ENCODE measurements around the gene C9orf40. TPM values are rescaled to one million over a fixed set of nuclear protein-coding genes. Genes with fewer than 3 reads are reported as not detected.

C9orf40 gene
- total RNA-seq, 1 donor from 2014 or later, result 5.1 TPM

GRCh38 chr9:74961496-74961895 lies 8.8 kb upstream of the C9orf40 start:
- DNase-seq (ENCODE audit: low read depth), result no peak
- H3K4me3 ChIP-seq (ENCODE audit: low read depth, low read length), result no peak overlapping the region

GRCh38 chr9:74960561-74960960 lies 7.8 kb upstream of the C9orf40 start:
- Histone ChIP-seq H3K27me3 (ENCODE audit: control insufficient read depth, insufficient read depth, low read length) (no peaks in the 10 kb centered on the region), H3K4me3 (ENCODE audit: low read depth, low read length) (no peak overlapping the region), H3K36me3 (ENCODE audit: control insufficient read depth, insufficient read depth, low read length) (no peaks in the 10 kb centered on the region)
- DNase-seq (ENCODE audit: low read depth), result peak; percentile 56
- no peak for TF ChIP-seq CTCF (IDR thresholded peaks at IDR 0.05; ENCODE audit: insufficient read depth, low read length, poor library complexity, severe bottlenecking)

More at GRCh38 chr9:74961496-74961895, 8.8 kb upstream of the C9orf40 start:
- no peaks in the 10 kb centered on the region for H3K36me3 ChIP-seq (ENCODE audit: control insufficient read depth, insufficient read depth, low read length)
- TF ChIP-seq CTCF (IDR thresholded peaks at IDR 0.05; ENCODE audit: insufficient read depth, low read length, poor library complexity, severe bottlenecking), result no peak
- no peaks in the 10 kb centered on the region for H3K27me3 ChIP-seq (ENCODE audit: control insufficient read depth, insufficient read depth, low read length)

GRCh38 chr9:74958587-74958986 lies 5.9 kb upstream of the C9orf40 start:
- TF ChIP-seq CTCF (IDR thresholded peaks at IDR 0.05; ENCODE audit: insufficient read depth, low read length, poor library complexity, severe bottlenecking), result no peak
- DNase-seq (ENCODE audit: low read depth), result no peak
- H3K4me3 ChIP-seq (ENCODE audit: low read depth, low read length), result no peak overlapping the region
- no peaks in the 10 kb centered on the region for H3K36me3 ChIP-seq (ENCODE audit: control insufficient read depth, insufficient read depth, low read length)
- no peaks in the 10 kb centered on the region for H3K27me3 ChIP-seq (ENCODE audit: control insufficient read depth, insufficient read depth, low read length)

GRCh38 chr9:74953235-74953751 lies 581 bp upstream of the C9orf40 start:
- no peaks in the 10 kb centered on the region for H3K27me3 ChIP-seq (ENCODE audit: control insufficient read depth, insufficient read depth, low read length)
- no peak for DNase-seq (ENCODE audit: low read depth)
- no peaks in the 10 kb centered on the region for H3K36me3 ChIP-seq (ENCODE audit: control insufficient read depth, insufficient read depth, low read length)
- H3K4me3 ChIP-seq (ENCODE audit: low read depth, low read length), result peak overlapping the region; percentile 59
- TF ChIP-seq CTCF (IDR thresholded peaks at IDR 0.05; ENCODE audit: insufficient read depth, low read length, poor library complexity, severe bottlenecking), result no peak

- no peak for TF ChIP-seq CTCF (IDR thresholded peaks at IDR 0.05; ENCODE audit: insufficient read depth, low read length, poor library complexity, severe bottlenecking)
- peak overlapping the region; percentile 59 for H3K4me3 ChIP-seq (ENCODE audit: low read depth, low read length)
- no peak for DNase-seq (ENCODE audit: low read depth)
- H3K36me3 ChIP-seq (ENCODE audit: control insufficient read depth, insufficient read depth, low read length), result no peaks in the 10 kb centered on the region
- no peaks in the 10 kb centered on the region for H3K27me3 ChIP-seq (ENCODE audit: control insufficient read depth, insufficient read depth, low read length)
Observed at GRCh38 chr9:74951725-74952151, 974 bp downstream of the C9orf40 start.

- no peak for DNase-seq (ENCODE audit: low read depth)
Observed at GRCh38 chr9:74951107-74951720, 1.5 kb downstream of the C9orf40 start.

More at GRCh38 chr9:74951107-74951720, 1.5 kb downstream of the C9orf40 start:
- H3K27me3 ChIP-seq (ENCODE audit: control insufficient read depth, insufficient read depth, low read length), result no peaks in the 10 kb centered on the region
- no peaks in the 10 kb centered on the region for H3K36me3 ChIP-seq (ENCODE audit: control insufficient read depth, insufficient read depth, low read length)
- peak overlapping the region; percentile 59 for H3K4me3 ChIP-seq (ENCODE audit: low read depth, low read length)
- no peak for TF ChIP-seq CTCF (IDR thresholded peaks at IDR 0.05; ENCODE audit: insufficient read depth, low read length, poor library complexity, severe bottlenecking)
